IMR-90 (cell line): ENCODE results near the gene TIAM1.

ENCODE experiments used
- ELK1 ChIP-seq: fragments of 150-350 bp; IDR thresholded peaks from 2 replicates; pipeline ENCODE4 v1.6.1; 2016; ENCODE audit warnings: low read depth, mild to moderate bottlenecking, low read length, moderate library complexity, borderline replicate concordance
- MAZ ChIP-seq: IDR thresholded peaks from 2 replicates; pipeline ENCODE4 v1.6.1; 2012; ENCODE audit warnings: low read depth, mild to moderate bottlenecking, low read length, improper control_type of control experiment, moderate library complexity, borderline replicate concordance
- POLR2A ChIP-seq: IDR thresholded peaks from 2 replicates; pipeline ENCODE4 v1.6.1; 2012; ENCODE audit warnings: mild to moderate bottlenecking, low read depth, low read length
- RCOR1 ChIP-seq: IDR thresholded peaks from 2 replicates; pipeline ENCODE4 v1.6.1; 2012; ENCODE audit warnings: mild to moderate bottlenecking, low read length, improper control_type of control experiment; ENCODE audit not compliant: insufficient replicate concordance
- TF ChIP-seq, protein P1 (sequence below): conservative IDR thresholded peaks from 2 replicates; pipeline ENCODE4 v1.5.1; 2012; ENCODE audit warnings: mild to moderate bottlenecking, low read depth, low read length, improper control_type of control experiment
- TF ChIP-seq, protein P2 (sequence below): fragments of 150-350 bp; IDR thresholded peaks from 2 replicates; pipeline ENCODE4 v1.6.1; 2017; ENCODE audit warnings: mild to moderate bottlenecking, antibody characterized with exemption, low read length, low read depth

- TF ChIP-seq, protein P1, sequence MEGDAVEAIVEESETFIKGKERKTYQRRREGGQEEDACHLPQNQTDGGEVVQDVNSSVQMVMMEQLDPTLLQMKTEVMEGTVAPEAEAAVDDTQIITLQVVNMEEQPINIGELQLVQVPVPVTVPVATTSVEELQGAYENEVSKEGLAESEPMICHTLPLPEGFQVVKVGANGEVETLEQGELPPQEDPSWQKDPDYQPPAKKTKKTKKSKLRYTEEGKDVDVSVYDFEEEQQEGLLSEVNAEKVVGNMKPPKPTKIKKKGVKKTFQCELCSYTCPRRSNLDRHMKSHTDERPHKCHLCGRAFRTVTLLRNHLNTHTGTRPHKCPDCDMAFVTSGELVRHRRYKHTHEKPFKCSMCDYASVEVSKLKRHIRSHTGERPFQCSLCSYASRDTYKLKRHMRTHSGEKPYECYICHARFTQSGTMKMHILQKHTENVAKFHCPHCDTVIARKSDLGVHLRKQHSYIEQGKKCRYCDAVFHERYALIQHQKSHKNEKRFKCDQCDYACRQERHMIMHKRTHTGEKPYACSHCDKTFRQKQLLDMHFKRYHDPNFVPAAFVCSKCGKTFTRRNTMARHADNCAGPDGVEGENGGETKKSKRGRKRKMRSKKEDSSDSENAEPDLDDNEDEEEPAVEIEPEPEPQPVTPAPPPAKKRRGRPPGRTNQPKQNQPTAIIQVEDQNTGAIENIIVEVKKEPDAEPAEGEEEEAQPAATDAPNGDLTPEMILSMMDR = no peak
- TF ChIP-seq ELK1 (no peak), RCOR1 (no peak), MAZ (no peak), POLR2A (no peak)
- TF ChIP-seq, protein P2, sequence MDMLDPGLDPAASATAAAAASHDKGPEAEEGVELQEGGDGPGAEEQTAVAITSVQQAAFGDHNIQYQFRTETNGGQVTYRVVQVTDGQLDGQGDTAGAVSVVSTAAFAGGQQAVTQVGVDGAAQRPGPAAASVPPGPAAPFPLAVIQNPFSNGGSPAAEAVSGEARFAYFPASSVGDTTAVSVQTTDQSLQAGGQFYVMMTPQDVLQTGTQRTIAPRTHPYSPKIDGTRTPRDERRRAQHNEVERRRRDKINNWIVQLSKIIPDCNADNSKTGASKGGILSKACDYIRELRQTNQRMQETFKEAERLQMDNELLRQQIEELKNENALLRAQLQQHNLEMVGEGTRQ = no peak
Measured at GRCh38 chr21:31299291-31300147, 44.5 kb downstream of the TIAM1 start.
